Measurements from ENCODE around the gene BUB1B.

The BUB1B gene

GRCh38 chr15:40239693-40240618 is 79.1 kb downstream of the BUB1B start:
- FAIRE-seq = no peak
- DNase-seq (ENCODE audit: low spot score) = no peak

GRCh38 chr15:40240619-40241221 is 79.9 kb downstream of the BUB1B start:
- DNase-seq (ENCODE audit: low spot score) = no peak
- FAIRE-seq = no peak

- no peak for DNase-seq (ENCODE audit: low spot score)
- no peak for FAIRE-seq
Measured at GRCh38 chr15:40241269-40242212, 80.7 kb downstream of the BUB1B start.

- no peak for FAIRE-seq
- DNase-seq (ENCODE audit: low spot score) = no peak
Measured at GRCh38 chr15:40242213-40242599, 81.3 kb downstream of the BUB1B start.

GRCh38 chr15:40242601-40243000 is 81.7 kb downstream of the BUB1B start:
- FAIRE-seq (no peak), DNase-seq (ENCODE audit: low spot score) (no peak)

GRCh38 chr15:40243126-40243810 is 82.4 kb downstream of the BUB1B start:
- FAIRE-seq (no peak), DNase-seq (ENCODE audit: low spot score) (no peak)

- DNase-seq (ENCODE audit: low spot score) = no peak
- no peak for FAIRE-seq
Measured at GRCh38 chr15:40244961-40245523, 84.2 kb downstream of the BUB1B start.

- FAIRE-seq (no peak), DNase-seq (ENCODE audit: low spot score) (no peak)
Measured at GRCh38 chr15:40245666-40246450, 85.0 kb downstream of the BUB1B start.

- no peak for FAIRE-seq
Measured at GRCh38 chr15:40246496-40247280, 85.8 kb downstream of the BUB1B start.

GRCh38 chr15:40247406-40247971 is 86.6 kb downstream of the BUB1B start:
- no peak for DNase-seq (ENCODE audit: low spot score)
- no peak for FAIRE-seq

More at GRCh38 chr15:40246496-40247280, 85.8 kb downstream of the BUB1B start:
- no peak for DNase-seq (ENCODE audit: low spot score)

- DNase-seq (ENCODE audit: low spot score) (no peak), FAIRE-seq (no peak)
Measured at GRCh38 chr15:40248006-40248783, 87.3 kb downstream of the BUB1B start.

- DNase-seq (ENCODE audit: low spot score) (no peak), FAIRE-seq (no peak)
Measured at GRCh38 chr15:40249477-40250303, 88.8 kb downstream of the BUB1B start.

- DNase-seq (ENCODE audit: low spot score) = no peak
Measured at GRCh38 chr15:40250304-40250656, 89.4 kb downstream of the BUB1B start.

GRCh38 chr15:40250771-40251483 is 90.1 kb downstream of the BUB1B start:
- DNase-seq (ENCODE audit: low spot score) (no peak), FAIRE-seq (peak; percentile 83)

More at GRCh38 chr15:40250304-40250656, 89.4 kb downstream of the BUB1B start:
- no peak for FAIRE-seq

- no peak for DNase-seq (ENCODE audit: low spot score)
- FAIRE-seq = no peak
Measured at GRCh38 chr15:40251486-40252140, 90.7 kb downstream of the BUB1B start.

GRCh38 chr15:40252141-40252437 is 91.2 kb downstream of the BUB1B start:
- FAIRE-seq (no peak), DNase-seq (ENCODE audit: low spot score) (no peak)
